ENCODE results near the gene FGD6. TPM values are rescaled to one million over a fixed set of nuclear protein-coding genes. Genes with fewer than 3 reads are reported as not detected.

Gene FGD6
- total RNA-seq, 2 donors from 2014 or later: 9.9 to 13.9 TPM

- Histone ChIP-seq H3K36me3 (no peaks in the 10 kb centered on the region), H3K9me3 (no peaks in the 10 kb centered on the region), H3K27ac (no peak overlapping the region), H3K4me1 (replicated peaks) (no peaks in the 10 kb centered on the region), H3K4me3 (no peak overlapping the region), H3K27me3 (replicated peaks; ENCODE audit: insufficient read depth) (no peaks in the 10 kb centered on the region)
- DNase-seq (ENCODE audit: low spot score): no peak
- intact Hi-C loops (cut with DNase I): no loop called here
- 98% methylated on average over 4 of the region's 4 CpGs for WGBS
- TF ChIP-seq POLR2A (IDR thresholded peaks at IDR 0.05) (no peak), CTCF (IDR thresholded peaks at IDR 0.05) (no peak), POLR2AphosphoS5 (IDR thresholded peaks at IDR 0.05) (no peak)
These were observed 43.8 kb upstream of the FGD6 start for GRCh38 chr12:95261109-95261508.

GRCh38 chr12:95259368-95259767 is 42.1 kb upstream of the FGD6 start:
- TF ChIP-seq POLR2AphosphoS5 (IDR thresholded peaks at IDR 0.05) (peak; percentile 69), CTCF (IDR thresholded peaks at IDR 0.05) (no peak)
- intact Hi-C loops (cut with DNase I): no loop called here
- Histone ChIP-seq H3K4me1 (replicated peaks) (no peaks in the 10 kb centered on the region), H3K36me3 (no peaks in the 10 kb centered on the region), H3K9me3 (no peaks in the 10 kb centered on the region), H3K27me3 (replicated peaks; ENCODE audit: insufficient read depth) (no peaks in the 10 kb centered on the region), H3K27ac (no peak overlapping the region), H3K4me3 (no peak overlapping the region)
- DNase-seq (ENCODE audit: low spot score): peak; percentile 62
- 47% methylated on average over 1 of the region's 1 CpG for WGBS

GRCh38 chr12:95258803-95259202 is 41.5 kb upstream of the FGD6 start:
- no peak for DNase-seq (ENCODE audit: low spot score)
- H3K27ac ChIP-seq: no peak overlapping the region
- no peaks in the 10 kb centered on the region for H3K36me3 ChIP-seq
- 60% methylated on average over 2 of the region's 2 CpGs for WGBS
- H3K27me3 ChIP-seq (replicated peaks; ENCODE audit: insufficient read depth): no peaks in the 10 kb centered on the region
- intact Hi-C loops (cut with DNase I): no loop called here
- no peaks in the 10 kb centered on the region for H3K9me3 ChIP-seq
- H3K4me1 ChIP-seq (replicated peaks): no peaks in the 10 kb centered on the region
- no peak overlapping the region for H3K4me3 ChIP-seq
- TF ChIP-seq CTCF (IDR thresholded peaks at IDR 0.05) (no peak), POLR2AphosphoS5 (IDR thresholded peaks at IDR 0.05) (no peak), POLR2A (IDR thresholded peaks at IDR 0.05) (no peak)

GRCh38 chr12:95258151-95258550 is 40.9 kb upstream of the FGD6 start:
- H3K9me3 ChIP-seq: no peaks in the 10 kb centered on the region
- intact Hi-C loops (cut with DNase I): no loop called here
- H3K4me1 ChIP-seq (replicated peaks): no peaks in the 10 kb centered on the region
- H3K36me3 ChIP-seq: no peaks in the 10 kb centered on the region
- H3K27me3 ChIP-seq (replicated peaks; ENCODE audit: insufficient read depth): no peaks in the 10 kb centered on the region
- no peak for DNase-seq (ENCODE audit: low spot score)
- TF ChIP-seq POLR2AphosphoS5 (IDR thresholded peaks at IDR 0.05): no peak
- H3K4me3 ChIP-seq: no peak overlapping the region
- 97% methylated on average over 2 of the region's 2 CpGs for WGBS
- no peak overlapping the region for H3K27ac ChIP-seq

GRCh38 chr12:95257541-95257940 is 40.3 kb upstream of the FGD6 start:
- no peaks in the 10 kb centered on the region for H3K4me1 ChIP-seq (replicated peaks)
- no peak overlapping the region for H3K4me3 ChIP-seq
- no peak for TF ChIP-seq POLR2A (IDR thresholded peaks at IDR 0.05)
- H3K27me3 ChIP-seq (replicated peaks; ENCODE audit: insufficient read depth): no peaks in the 10 kb centered on the region
- DNase-seq (ENCODE audit: low spot score): no peak
- intact Hi-C loops (cut with DNase I): no loop called here
- H3K27ac ChIP-seq: no peak overlapping the region
- WGBS: 79% methylated on average over 3 of the region's 3 CpGs
- H3K9me3 ChIP-seq: no peaks in the 10 kb centered on the region
- no peaks in the 10 kb centered on the region for H3K36me3 ChIP-seq

GRCh38 chr12:95253386-95253785 is 36.1 kb upstream of the FGD6 start:
- no peak overlapping the region for H3K27ac ChIP-seq

More at GRCh38 chr12:95253386-95253785, 36.1 kb upstream of the FGD6 start:
- no peaks in the 10 kb centered on the region for H3K4me1 ChIP-seq (replicated peaks)
- H3K4me3 ChIP-seq: no peak overlapping the region
- H3K9me3 ChIP-seq: no peaks in the 10 kb centered on the region
- no peaks in the 10 kb centered on the region for H3K36me3 ChIP-seq
- TF ChIP-seq POLR2AphosphoS5 (IDR thresholded peaks at IDR 0.05): no peak
- no peak for TF ChIP-seq POLR2A (IDR thresholded peaks at IDR 0.05)
- no peak for TF ChIP-seq CTCF (IDR thresholded peaks at IDR 0.05)
- no peaks in the 10 kb centered on the region for H3K27me3 ChIP-seq (replicated peaks; ENCODE audit: insufficient read depth)
- no peak for DNase-seq (ENCODE audit: low spot score)
- intact Hi-C loops (cut with DNase I): no loop called here
